ENCODE data around the gene EXOC6. TPM values are rescaled to one million over a fixed set of nuclear protein-coding genes. Genes with fewer than 3 reads are reported as not detected.

The EXOC6 gene
- total RNA-seq, 1 donor from 2014 or later = 37.6 TPM

DNA sequence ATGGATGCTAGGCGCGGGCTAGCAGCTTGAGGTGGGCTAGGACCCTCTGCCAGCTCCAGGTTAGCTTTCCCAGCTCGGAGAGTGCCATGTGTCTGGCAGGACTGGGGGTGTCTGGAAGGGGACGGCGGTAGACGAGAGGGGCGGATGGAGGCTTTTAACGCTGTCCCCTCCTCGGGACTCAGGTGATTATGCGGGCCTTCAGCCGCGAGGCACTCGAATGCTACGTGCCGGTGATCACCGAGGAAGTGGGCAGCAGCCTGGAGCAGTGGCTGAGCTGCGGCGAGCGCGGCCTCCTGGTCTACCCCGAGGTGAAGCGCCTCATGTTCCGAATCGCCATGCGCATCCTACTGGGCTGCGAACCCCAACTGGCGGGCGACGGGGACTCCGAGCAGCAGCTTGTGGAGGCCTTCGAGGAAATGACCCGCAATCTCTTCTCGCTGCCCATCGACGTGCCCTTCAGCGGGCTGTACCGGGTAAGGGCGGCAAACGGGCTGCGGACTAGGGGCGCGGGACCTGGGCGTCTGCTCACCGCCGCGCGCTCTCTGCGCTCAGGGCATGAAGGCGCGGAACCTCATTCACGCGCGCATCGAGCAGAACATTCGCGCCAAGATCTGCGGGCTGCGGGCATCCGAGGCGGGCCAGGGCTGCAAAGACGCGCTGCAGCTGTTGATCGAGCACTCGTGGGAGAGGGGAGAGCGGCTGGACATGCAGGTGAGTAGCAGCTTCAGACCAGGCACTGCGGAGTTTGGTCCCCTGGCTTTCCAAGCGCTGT is 226.5 kb downstream of the EXOC6 start:
- no peak for DNase-seq (ENCODE audit: extremely low read depth, low read depth, low spot score)

DNA sequence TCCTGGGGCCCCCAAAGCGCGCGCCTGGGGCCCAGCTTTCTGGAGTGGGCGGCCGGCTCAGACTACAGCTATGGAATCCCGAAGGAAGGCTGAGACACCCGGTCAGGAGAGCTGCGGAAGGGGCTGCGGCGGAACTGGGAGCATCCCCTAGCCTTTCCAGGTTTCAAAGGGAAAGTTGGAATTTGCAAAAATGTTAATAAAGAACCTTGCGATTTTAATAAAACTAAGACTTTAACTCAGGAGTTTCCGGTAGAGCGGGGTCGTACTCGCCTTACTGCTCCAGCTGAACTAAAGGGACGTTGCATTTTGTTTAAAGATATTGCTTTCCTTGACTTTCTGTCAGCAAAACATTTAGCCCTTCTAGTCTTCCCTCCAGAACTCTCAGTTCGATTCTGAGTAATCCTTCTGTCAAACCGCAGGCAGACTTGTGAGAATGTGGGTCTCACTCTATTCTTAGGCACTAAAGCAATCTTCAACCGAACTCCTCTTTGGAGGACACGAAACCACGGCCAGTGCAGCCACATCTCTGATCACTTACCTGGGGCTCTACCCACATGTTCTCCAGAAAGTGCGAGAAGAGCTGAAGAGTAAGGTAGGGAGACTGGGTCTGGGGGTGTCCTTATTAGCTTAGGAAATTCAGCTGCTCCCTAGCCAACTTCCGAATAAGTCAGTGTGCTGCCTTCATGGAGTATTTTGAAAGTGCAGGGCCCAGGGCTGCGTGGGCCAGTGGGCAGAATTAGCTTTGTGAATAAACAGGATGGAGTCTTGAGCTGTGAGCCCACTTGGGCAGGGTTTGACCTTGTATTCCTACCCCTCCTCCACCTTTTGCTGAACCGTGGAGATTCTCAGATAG is 227.3 kb downstream of the EXOC6 start:
- DNase-seq (ENCODE audit: extremely low read depth, low read depth, low spot score) = no peak

DNA sequence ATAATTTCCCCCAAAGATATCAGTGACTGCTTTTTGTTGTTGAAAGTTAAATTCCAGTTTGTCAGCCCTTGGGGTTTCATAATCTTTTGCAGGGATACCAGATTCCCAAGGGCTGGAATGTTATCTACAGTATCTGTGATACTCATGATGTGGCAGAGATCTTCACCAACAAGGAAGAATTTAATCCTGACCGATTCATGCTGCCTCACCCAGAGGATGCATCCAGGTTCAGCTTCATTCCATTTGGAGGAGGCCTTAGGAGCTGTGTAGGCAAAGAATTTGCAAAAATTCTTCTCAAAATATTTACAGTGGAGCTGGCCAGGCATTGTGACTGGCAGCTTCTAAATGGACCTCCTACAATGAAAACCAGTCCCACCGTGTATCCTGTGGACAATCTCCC is 228.6 kb downstream of the EXOC6 start:
- no peak for DNase-seq (ENCODE audit: extremely low read depth, low read depth, low spot score)

DNA sequence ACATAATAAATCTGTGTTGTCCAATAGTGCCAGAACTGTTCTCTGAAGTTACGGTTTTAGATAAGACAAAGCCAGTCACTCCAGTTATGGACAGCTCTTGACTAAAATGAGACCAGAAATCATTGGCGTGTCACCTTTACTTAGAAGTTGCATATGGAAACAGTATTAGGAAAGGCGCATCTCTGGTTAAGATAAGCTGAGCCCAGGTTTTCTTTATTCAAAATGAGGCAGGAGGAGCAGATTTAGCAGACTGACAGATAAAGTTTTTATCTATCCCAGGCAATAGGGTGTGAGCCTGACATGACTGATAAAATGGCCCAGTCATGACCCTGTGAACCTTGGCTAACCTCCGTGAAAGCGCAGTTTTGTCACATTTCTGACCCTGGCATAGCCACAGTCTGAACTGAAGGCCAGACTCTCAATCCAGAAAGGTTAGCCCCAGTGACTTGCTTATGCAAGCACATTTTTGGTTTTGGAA is 229.6 kb downstream of the EXOC6 start:
- DNase-seq (ENCODE audit: extremely low read depth, low read depth, low spot score) = no peak

DNA sequence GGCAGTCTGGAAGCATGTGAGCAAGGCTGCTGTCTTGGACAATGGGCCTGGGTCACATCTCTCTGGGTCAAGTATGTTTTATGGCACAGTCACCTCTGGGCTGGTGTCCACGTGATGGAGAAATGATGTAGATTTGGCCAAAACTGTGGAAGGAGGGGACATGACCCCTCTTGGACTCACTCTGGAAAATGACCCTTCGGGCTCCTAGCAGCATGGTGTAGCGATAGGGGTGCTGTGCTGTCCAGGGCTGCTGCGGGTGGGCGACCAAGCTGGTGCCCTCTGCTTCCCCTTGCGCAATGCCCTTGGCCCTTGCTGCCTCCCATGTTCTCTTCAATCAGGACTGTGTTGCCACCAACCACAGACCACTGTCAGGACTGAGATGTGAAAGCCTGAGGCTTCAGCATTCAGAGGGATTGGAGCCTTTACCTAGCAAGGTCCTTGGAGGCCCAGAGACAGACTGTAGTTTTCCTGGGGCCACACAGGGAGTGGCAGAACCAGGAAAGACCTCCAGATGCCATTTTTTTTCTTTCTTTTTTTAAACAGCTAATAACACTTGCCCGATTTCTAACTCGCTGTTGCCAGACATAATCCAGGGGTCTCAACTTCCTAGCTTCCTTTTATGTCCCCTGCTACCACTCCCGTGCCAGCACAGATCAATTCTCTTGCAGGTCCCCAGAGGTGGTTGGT is 231.5 kb downstream of the EXOC6 start:
- no peak for DNase-seq (ENCODE audit: extremely low read depth, low read depth, low spot score)

DNA sequence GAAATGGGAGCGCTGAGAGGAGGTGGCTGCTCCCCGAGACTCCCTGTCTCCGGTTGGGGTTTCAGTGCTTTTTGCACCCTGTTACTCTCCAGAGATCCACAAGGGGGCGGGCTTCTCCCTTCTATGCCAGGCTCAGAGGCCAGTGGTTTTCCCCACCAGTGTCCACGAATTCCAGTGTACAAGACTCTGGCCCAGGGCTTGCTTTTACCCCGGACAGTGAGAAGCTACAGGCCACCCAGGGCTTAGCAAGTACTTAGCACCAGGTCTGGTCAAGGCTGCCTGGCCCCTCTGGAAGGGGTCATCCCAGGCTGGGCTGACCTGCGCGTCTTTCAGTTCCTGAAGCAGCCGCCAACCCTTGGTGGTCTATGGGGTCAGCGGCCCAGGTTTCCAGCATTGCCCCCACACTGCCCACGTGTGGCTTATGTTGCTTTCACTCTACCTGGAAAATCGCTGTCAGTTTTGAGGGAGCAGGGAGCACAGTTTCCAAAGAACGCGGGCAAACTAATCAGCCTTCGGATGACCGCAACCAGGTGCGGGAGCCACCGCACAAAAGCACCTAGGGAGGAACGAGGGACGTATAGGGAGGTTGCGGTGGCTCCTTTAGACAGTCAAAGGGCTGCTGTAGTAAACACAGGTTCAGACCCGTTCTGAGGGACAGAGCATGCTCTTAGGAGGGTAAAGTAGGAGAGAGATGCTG is 232.2 kb downstream of the EXOC6 start:
- DNase-seq (ENCODE audit: extremely low read depth, low read depth, low spot score) = no peak

DNA sequence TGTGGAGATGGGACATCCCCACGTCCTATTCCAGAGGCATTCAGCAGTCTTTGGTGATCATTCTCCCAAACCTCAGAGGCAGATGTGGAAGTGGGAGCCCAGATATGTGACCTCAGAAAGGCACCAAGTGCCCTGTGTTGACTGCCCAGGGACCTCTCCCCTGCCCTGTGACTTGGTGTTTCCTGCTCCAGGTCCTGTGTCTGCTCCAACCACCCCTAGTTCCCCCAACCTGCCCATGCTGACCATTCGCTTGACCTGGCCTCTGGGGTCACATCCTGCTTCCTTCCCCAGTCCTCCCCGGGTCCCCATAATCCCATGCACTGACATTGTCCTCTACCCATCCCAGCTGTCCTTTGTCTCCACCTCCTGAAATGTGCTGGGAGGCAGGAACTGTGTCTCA is 233.0 kb downstream of the EXOC6 start:
- DNase-seq (ENCODE audit: extremely low read depth, low read depth, low spot score) = no peak

DNA sequence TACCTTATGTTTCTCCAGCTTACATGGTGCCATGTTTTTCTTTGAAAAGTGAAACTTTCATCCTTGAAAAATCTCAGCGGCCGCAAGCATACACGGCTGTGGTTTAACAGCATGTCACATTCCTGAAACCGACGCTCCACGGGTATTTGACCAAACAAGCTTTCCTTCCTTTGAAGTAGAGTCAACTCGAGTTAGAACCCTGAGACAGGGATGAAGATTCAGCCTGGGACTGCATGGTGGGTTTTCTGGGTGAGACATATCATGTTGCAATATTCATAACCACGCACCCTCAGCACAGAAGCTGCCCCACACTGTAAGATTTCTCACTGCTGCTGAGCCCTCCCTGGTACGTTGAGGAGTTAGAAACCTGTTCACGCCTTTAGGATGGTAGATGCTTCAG is 233.5 kb downstream of the EXOC6 start:
- no peak for DNase-seq (ENCODE audit: extremely low read depth, low read depth, low spot score)

DNA sequence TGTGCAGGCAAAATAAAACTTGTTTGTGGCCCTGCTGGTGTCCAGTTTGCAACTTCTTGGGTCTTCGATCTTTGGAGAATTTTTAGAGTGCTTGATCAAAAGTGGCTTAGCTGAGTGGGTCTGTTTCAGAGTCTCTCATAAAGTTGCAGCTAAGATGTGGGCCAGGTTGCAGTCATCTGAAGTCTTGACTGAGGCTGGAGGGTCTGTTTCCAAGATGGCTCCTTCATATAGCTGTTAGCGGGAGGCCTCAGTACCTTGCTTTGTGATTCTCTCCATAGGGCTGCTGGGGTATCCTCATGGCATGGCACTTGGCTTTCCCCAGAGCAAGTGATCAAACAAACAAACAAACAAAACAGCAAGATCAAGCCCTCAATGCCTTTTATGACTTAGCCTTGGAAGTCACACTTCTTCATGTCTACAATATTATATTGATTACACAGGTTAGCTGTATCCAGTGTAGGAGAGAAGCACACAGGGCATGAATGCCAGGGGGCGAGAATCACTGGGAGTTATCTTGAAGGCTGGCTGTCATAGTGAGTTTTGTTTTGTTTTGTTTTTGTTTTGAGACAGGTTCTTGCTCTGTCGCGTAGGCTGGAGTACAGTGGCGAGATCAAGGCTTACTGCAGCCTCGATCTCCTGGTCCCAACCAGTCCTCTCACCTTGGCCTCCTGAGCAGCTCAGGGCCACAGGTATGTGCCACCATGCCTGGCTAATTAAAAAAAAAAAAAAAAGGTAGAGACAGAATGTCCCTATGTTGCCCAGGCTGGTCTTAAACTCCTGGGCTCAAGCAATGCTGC is 235.6 kb downstream of the EXOC6 start:
- DNase-seq (ENCODE audit: extremely low read depth, low read depth, low spot score) = no peak

DNA sequence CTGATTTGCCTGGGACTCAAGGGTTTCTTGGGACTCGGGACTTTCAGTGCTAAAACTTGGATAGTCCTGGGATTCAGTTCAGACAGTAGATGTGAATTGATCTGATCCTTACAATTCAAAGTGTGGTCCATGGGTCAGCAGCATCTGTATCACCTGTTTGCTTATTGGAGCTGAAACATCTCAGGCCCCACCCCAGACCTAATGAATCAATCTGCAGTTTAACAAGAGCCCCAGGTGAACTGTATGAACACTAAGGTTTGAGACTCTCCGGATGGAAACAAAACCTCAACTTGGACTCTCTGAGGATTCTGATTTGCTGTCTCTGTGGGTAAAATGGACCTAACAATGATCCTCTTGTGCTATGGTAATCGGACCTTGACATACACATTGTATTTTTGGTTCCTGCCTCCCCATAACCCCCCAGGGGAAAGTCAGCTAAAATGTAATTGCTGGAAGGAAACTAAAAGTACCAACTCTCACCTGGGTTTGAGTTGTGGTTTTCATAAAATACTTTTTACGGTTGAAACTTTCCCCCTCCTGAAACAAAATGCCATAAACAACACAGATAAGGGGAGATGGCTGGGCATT is 237.0 kb downstream of the EXOC6 start:
- no peak for DNase-seq (ENCODE audit: extremely low read depth, low read depth, low spot score)

DNA sequence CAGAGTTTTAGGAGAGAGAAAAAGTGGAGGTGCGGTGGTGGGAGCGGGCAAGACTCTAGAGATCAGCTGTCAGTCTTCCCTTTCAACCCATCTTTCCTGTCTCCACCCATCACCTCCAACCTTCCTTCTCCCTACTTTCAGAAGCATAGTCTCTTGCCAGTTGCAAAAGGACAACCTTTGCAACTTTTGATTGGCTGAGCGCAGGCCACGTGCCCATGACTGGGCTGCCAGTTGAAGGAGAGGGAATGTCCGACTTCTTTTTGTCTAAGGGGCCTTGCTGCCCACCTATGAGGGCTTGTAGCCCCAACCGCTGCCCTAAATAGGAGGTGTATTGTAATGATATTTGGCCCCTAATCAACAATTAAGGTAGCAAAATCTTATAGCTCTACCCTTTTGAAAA is 238.0 kb downstream of the EXOC6 start:
- no peak for DNase-seq (ENCODE audit: extremely low read depth, low read depth, low spot score)

DNA sequence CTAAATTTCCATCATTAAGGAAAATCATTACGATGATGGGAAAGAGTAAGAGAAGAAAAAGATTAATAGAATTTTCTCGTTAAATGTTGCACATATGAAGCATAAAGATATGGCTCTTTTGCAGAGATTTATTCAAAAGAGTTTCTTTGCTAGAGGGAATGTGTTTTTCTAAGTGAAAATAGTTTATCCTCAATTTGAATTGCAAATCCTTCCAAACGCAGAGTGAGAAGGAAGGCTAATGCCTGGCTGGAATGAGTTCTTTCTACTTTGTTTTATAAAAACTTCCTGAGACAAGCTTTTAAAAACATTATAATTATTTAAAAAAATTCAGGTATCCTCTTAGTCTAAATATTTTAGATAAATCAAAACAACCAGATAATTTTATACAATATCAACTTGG is 239.5 kb downstream of the EXOC6 start:
- no peak for DNase-seq (ENCODE audit: extremely low read depth, low read depth, low spot score)

DNA sequence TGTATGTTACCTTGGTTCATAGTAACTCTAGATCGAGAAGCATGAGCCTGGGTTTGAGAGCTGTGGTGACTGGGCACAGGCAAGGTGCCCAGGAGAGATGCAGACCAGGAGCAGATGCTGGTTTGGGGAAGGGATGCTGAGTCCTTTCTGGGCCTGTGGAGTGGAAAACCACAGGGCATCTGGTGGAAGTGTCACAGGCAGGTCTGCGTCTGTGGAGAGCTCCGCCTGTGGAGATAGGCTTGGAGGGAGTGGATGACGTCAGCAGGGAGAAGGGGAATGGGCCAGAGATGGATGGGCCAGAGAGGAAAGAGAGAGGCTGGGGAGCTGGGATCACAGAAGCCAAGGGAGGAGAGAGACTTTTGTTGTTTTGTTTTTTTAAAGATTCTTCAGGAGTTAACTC is 240.1 kb downstream of the EXOC6 start:
- DNase-seq (ENCODE audit: extremely low read depth, low read depth, low spot score) = no peak

DNA sequence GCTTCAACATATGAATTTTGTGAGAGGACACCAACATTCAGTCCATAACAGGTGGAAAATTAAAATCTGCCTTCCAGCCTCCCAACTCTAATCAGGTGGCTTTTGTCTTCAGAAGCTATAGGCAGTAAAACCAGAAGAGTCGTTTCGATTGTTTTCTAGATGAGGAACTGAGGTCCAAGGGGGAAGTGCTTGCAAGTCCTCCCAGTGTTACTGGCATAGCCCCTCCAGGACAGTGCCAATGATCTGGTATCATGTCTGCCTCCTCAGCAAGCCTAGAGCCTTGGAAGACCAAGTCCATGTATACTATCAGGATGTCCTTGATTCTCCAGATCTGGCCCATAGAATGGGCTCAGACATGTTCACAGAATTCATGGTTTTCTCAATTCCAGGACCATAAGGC is 242.3 kb downstream of the EXOC6 start:
- DNase-seq (ENCODE audit: extremely low read depth, low read depth, low spot score) = no peak

DNA sequence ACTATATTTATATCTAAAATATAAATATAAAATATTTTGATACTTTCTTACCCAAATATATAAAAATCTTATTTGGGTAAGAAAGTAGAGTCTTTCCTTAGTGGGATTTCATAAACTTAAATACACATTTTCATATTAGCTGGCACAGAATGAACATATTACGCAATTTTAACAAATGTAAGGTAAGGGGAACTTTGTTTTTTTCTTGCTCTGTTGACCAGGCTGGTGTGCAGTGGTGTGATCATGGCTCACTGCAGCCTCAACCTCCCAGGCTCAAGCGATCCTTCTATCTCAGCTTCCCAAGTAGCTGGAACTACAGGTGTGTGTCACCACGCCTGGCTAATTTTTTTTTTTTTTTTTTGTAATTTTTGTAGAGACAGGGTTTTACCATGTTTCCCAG is 243.6 kb downstream of the EXOC6 start:
- no peak for DNase-seq (ENCODE audit: extremely low read depth, low read depth, low spot score)

DNA sequence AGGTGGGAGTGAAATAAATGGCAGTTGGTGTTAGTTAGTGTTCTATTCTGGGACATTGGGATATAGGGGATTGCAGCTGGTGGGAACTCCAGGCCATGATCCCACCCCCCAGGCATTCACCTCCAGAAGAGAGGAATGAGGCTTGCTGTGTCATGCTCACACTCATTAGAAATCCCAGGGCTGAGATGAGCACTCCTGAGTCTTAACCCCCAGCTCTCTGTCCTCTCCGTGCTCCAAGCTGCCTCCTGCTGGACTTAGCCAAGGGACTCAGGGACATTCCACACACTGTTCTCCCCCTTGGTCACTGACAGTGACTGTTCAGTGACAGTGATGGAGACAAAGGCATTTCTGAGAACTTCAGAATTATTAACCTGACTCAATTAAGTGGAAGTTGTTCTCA is 246.9 kb downstream of the EXOC6 start:
- no peak for DNase-seq (ENCODE audit: extremely low read depth, low read depth, low spot score)

DNA sequence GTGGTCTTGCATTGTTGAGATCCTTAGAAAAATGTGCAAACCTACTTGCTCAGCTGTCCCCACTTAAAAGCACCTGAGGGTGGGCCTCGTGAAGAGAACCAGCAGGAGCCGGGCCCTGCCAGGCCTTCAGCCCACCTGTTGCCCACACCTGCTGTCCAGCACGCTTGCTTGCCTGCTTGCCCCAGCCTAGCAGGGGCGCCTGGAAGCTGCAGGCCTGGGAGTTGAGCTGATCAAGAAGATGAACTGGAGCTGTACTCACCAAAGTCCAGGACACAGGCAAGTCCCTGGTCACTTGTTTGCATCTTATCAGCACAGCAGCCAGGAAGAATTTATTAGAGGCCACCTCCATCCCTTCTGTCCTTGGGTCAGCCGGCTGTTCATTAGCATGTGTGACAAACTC is 248.6 kb downstream of the EXOC6 start:
- no peak for DNase-seq (ENCODE audit: extremely low read depth, low read depth, low spot score)

DNA sequence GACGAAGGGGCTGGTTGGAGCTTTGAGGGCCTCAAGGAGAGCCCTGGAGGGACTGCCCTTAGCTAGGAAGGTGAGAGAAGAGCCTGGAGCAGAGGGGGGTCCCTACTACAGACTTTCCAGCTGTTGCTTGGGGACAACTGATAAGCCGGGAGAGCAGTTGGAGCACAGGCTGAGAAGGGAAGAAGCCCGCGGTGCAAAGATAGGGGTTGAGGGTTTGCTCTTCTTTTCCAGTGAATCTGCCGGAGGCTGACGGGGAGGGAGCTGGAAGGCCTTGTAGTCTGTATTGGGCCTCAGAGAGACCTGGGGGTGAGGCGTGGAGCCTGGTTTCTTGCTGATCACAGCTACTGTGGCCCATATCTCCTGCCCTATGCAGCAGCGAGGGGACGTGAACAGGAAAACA is 249.1 kb downstream of the EXOC6 start:
- DNase-seq (ENCODE audit: extremely low read depth, low read depth, low spot score) = no peak

DNA sequence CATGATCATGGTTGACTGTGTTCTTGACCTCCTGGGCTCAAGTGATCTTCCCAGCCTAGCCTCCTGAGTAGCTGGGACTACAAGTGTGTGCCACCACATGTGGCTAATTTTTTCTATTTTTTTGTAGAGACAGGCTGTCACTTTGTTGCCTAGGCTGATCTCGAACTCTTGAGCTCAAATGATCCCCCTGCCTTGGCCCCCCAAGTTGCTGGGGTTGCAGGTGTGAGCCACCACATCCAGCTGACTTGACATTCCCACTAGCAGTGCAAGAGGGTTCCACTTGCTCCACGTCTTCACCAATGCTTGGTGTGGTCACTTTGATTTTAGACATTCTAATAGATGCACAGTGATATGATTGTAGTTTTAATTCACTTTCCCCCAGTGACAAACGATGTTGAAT is 250.5 kb downstream of the EXOC6 start:
- no peak for DNase-seq (ENCODE audit: extremely low read depth, low read depth, low spot score)

DNA sequence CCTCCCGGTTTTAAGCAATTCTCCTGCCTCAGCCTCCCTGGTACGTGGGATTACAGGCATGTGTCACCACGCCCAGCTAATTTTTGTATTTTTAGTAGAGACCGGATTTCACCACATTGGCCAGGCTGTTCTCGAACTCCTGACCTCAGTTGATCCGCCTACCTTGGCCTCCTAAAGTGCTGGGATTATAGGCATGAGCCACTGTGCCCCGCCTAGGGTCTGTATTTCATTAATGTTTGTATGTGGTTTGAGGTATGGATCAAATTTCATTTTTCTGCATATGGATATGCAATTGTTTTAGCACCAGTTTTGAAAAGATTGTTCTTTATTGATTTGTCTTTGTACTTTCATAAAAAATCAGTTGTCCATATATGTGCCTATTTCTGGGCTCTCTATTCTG is 251.3 kb downstream of the EXOC6 start:
- no peak for DNase-seq (ENCODE audit: extremely low read depth, low read depth, low spot score)
